MCF 10A (cell line): ENCODE data around the gene B4GALNT3. TPM values are rescaled to one million over a fixed set of nuclear protein-coding genes. Genes with fewer than 3 reads are reported as not detected.

Experiments used
- BruUV-seq: library from RNA; stranded (reverse); fragments of 400-500 nt; replicated peaks from 2 replicates; lab custom pipeline; 2021; lab: Mats Ljungman, UMichigan
- CTCF ChIA-PET: fragments of 300-600 bp; sonication (Branson Sonifier 250); formaldehyde crosslinking; extraction: SDS; loops from one replicate; lab custom pipeline; 2021; ENCODE audit warnings: antibody characterized with exemption, inconsistent platforms; lab: Yijun Ruan, JAX
- POLR2A ChIA-PET: fragments of 300-600, 350-650 bp; sonication (Branson Sonifier 250); formaldehyde crosslinking; extraction: SDS; loops from one replicate; lab custom pipeline; 2020; ENCODE audit warnings: antibody characterized with exemption, inconsistent platforms; lab: Yijun Ruan, JAX
- DNase-seq: peaks from one replicate; pipeline ENCODE4 v3.0.0-alpha.2; 2018; ENCODE audit not compliant: unreplicated experiment
- H3K27ac Mint-ChIP-seq: one replicate; pipeline ENCODE4 v1.8.0; 2022; ENCODE audit warnings: mild to moderate bottlenecking, low read depth, mixed read lengths; ENCODE audit not compliant: unreplicated experiment
- H3K27me3 Mint-ChIP-seq: one replicate; pipeline ENCODE4 v1.8.0; 2022; ENCODE audit warnings: mixed read lengths; ENCODE audit not compliant: insufficient read depth, unreplicated experiment
- H3K36me3 Mint-ChIP-seq: one replicate; pipeline ENCODE4 v1.8.0; 2022; ENCODE audit warnings: mild to moderate bottlenecking, moderate library complexity, mixed read lengths; ENCODE audit not compliant: insufficient read depth, unreplicated experiment
- H3K4me1 Mint-ChIP-seq: one replicate; pipeline ENCODE4 v1.8.0; 2022; ENCODE audit warnings: mixed read lengths; ENCODE audit not compliant: insufficient read depth, unreplicated experiment
- H3K4me3 Mint-ChIP-seq: one replicate; pipeline ENCODE4 v1.8.0; 2022; ENCODE audit warnings: mild to moderate bottlenecking, moderate library complexity, mixed read lengths; ENCODE audit not compliant: unreplicated experiment
- H3K9me3 Mint-ChIP-seq: one replicate; pipeline ENCODE4 v1.8.0; 2022; ENCODE audit warnings: mixed read lengths; ENCODE audit not compliant: unreplicated experiment
- intact Hi-C: fragments of 100-400 bp; cut with micrococcal nuclease; formaldehyde crosslinking; loops from 2 replicates; pipeline ENCODE4 v1.14.1; 2022
- total RNA-seq: library from RNA; stranded (reverse); gene quantifications from 2 replicates; pipeline ENCODE4 v1.2.3, GENCODE V29; 2022
- TF ChIP-seq, protein P1 (sequence below): fragments of 200-600 bp; IDR thresholded peaks from one replicate; pipeline ENCODE4 v1.8.0; 2022; ENCODE audit warnings: antibody characterized with exemption, mild to moderate bottlenecking; ENCODE audit not compliant: unreplicated experiment

B4GALNT3 gene
- total RNA-seq, 1 experiment from 2014 or later = 0.68 TPM

- CTCF ChIA-PET = interaction anchor here (0.6 to 4.2 kb wide), 3 partner anchors 9 to 35 kb away, joined by 3 to 22 read pairs (median 5); no protein-coding TSS in a partner anchor
- POLR2A ChIA-PET = interaction anchor here (0.5 to 1.6 kb wide), 5 partner anchors 13 to 469 kb away, joined by 3 to 5 read pairs (median 3); no protein-coding TSS in a partner anchor
- no peak overlapping the region for H3K27ac Mint-ChIP-seq
These were observed 3.4 kb downstream of the B4GALNT3 start for GRCh38 chr12:462936-463705.

DNA sequence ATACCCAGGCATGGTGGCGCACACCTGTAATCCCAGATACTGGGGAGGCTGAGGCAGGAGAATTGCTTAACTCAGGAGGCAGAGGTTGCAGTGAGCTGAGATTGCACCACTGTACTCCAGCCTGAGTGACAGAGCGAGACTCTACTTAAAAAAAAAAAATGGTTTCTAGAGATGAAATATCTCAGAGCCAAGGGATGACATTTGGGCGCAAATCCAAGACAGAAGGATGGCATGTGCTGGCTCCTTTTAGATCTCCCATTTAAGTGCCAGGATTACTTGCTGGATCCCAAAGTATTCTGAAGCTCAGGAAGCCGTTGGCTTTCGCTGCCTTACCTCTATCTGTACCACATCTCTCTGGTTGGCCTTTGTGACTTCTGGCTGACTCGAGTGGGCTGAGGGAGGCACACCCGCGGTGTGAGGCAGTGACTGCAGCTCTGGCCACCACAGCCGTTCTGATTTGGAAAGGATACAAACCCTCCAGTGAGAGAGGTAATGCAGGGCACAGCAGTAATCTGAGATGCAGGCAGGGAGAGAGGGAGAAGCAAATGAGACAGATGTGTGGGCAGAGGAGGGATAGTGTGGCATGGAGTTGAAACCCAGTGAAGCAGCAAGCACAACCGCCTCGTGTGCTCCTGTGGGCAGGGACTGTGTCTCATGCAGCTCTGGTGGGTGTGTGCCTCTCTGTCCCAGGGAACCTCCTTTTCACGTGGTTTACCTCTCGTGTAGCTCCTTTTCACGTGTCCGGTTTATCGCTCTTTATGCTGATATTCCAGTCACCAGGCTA is 4.9 kb downstream of the B4GALNT3 start:
- Mint-ChIP-seq H3K36me3 (no peaks in the 10 kb centered on the region), H3K27ac (no peak overlapping the region), H3K9me3 (no peaks in the 10 kb centered on the region), H3K4me1 (peaks cover 27% of the 10 kb centered on the region), H3K27me3 (peaks cover 23% of the 10 kb centered on the region), H3K4me3 (no peak overlapping the region)
- TF ChIP-seq, protein P1, sequence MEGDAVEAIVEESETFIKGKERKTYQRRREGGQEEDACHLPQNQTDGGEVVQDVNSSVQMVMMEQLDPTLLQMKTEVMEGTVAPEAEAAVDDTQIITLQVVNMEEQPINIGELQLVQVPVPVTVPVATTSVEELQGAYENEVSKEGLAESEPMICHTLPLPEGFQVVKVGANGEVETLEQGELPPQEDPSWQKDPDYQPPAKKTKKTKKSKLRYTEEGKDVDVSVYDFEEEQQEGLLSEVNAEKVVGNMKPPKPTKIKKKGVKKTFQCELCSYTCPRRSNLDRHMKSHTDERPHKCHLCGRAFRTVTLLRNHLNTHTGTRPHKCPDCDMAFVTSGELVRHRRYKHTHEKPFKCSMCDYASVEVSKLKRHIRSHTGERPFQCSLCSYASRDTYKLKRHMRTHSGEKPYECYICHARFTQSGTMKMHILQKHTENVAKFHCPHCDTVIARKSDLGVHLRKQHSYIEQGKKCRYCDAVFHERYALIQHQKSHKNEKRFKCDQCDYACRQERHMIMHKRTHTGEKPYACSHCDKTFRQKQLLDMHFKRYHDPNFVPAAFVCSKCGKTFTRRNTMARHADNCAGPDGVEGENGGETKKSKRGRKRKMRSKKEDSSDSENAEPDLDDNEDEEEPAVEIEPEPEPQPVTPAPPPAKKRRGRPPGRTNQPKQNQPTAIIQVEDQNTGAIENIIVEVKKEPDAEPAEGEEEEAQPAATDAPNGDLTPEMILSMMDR = no peak
- BruUV-seq = no TSS peak
- intact Hi-C loops = no loop called here
- ChIA-PET POLR2A (interaction anchor here (0.7 kb wide), 1 partner anchor 31 kb away, joined by 7 read pairs; no protein-coding TSS in a partner anchor), CTCF (interaction anchor here (0.6 to 4.2 kb wide), 5 partner anchors 11 to 147 kb away, joined by 3 to 22 read pairs (median 4); no protein-coding TSS in a partner anchor)
- DNase-seq = no peak

More at GRCh38 chr12:462936-463705, 3.4 kb downstream of the B4GALNT3 start:
- H3K9me3 Mint-ChIP-seq = no peaks in the 10 kb centered on the region
- H3K4me3 Mint-ChIP-seq = peak overlapping the region; percentile 28
- H3K27me3 Mint-ChIP-seq = peaks cover 23% of the 10 kb centered on the region
- TF ChIP-seq, protein P1 = no peak
- intact Hi-C loops = no loop called here
- H3K4me1 Mint-ChIP-seq = peaks cover 27% of the 10 kb centered on the region
- BruUV-seq = no TSS peak
- no peaks in the 10 kb centered on the region for H3K36me3 Mint-ChIP-seq
- DNase-seq = peak; percentile 73

GRCh38 chr12:466039-466438 is 6.3 kb downstream of the B4GALNT3 start:
- no peaks in the 10 kb centered on the region for H3K36me3 Mint-ChIP-seq
- intact Hi-C loops = no loop called here
- peaks cover 17% of the 10 kb centered on the region for H3K27me3 Mint-ChIP-seq
- TF ChIP-seq, protein P1 = no peak
- DNase-seq = no peak
- no peak overlapping the region for H3K4me3 Mint-ChIP-seq
- peaks cover 24% of the 10 kb centered on the region for H3K4me1 Mint-ChIP-seq
- no peak overlapping the region for H3K27ac Mint-ChIP-seq
- ChIA-PET CTCF (interaction anchor here (0.6 kb wide), 1 partner anchor 131 kb away, joined by 5 read pairs; no protein-coding TSS in a partner anchor), POLR2A (no interaction called here)
- H3K9me3 Mint-ChIP-seq = no peaks in the 10 kb centered on the region
- BruUV-seq = no TSS peak

GRCh38 chr12:466762-467161 is 7.0 kb downstream of the B4GALNT3 start:
- ChIA-PET CTCF (interaction anchor here (0.6 to 0.9 kb wide), 3 partner anchors 19 to 439 kb away, joined by 3 to 5 read pairs (median 5); no protein-coding TSS in a partner anchor), POLR2A (interaction anchor here (0.6 to 1.0 kb wide), 2 partner anchors 17 to 43 kb away, joined by 3 read pairs; no protein-coding TSS in a partner anchor)
- H3K27ac Mint-ChIP-seq = no peak overlapping the region
- H3K36me3 Mint-ChIP-seq = no peaks in the 10 kb centered on the region
- TF ChIP-seq, protein P1 = no peak
- peaks cover 11% of the 10 kb centered on the region for H3K27me3 Mint-ChIP-seq
- no peak overlapping the region for H3K4me3 Mint-ChIP-seq
- BruUV-seq = no TSS peak
- intact Hi-C loops = no loop called here
- no peak for DNase-seq
- peaks cover 23% of the 10 kb centered on the region for H3K4me1 Mint-ChIP-seq
- H3K9me3 Mint-ChIP-seq = no peaks in the 10 kb centered on the region
